K562 (cell line): ENCODE measurements around the gene DRAXIN. TPM values are rescaled to one million over a fixed set of nuclear protein-coding genes. Genes with fewer than 3 reads are reported as not detected.

Experiments used
- ADNP ChIP-seq: fragments of 200-800 bp; sonication (Bioruptor generic); IDR thresholded peaks from 2 replicates; pipeline ENCODE4 v1.6.1; 2016; ENCODE audit warnings: missing genetic modification characterization, missing compliant biosample characterization
- CBX1 ChIP-seq: sonication (generic); IDR thresholded peaks from 2 replicates; pipeline ENCODE4 v1.6.1; 2016; ENCODE audit warnings: antibody characterized with exemption, low read depth, mild to moderate bottlenecking
- E2F8 ChIP-seq: fragments of 450-650 bp; IDR thresholded peaks from 2 replicates; pipeline ENCODE4 v1.7.1; 2018; ENCODE audit warnings: mild to moderate bottlenecking, low read depth; ENCODE audit not compliant: partially characterized antibody
- ESRRB ChIP-seq: fragments of 250-450 bp; sonication (Bioruptor Pico); IDR thresholded peaks from 2 replicates; pipeline ENCODE4 v1.5.0; 2020; ENCODE audit warnings: mild to moderate bottlenecking, moderate library complexity, borderline replicate concordance
- FOXJ2 ChIP-seq: fragments of 200-800 bp; sonication (Bioruptor generic); IDR thresholded peaks from 2 replicates; pipeline ENCODE4 v1.6.1; 2016; ENCODE audit warnings: missing genetic modification characterization, missing compliant biosample characterization
- MCM2 ChIP-seq: fragments of 450-650 bp; IDR thresholded peaks from 2 replicates; pipeline ENCODE4 v1.6.1; 2017; ENCODE audit warnings: low read depth, mild to moderate bottlenecking
- MLX ChIP-seq, 2 experiments: fragments of 450-650 bp in 1 of 2; sonication (generic) in 1 of 2; formaldehyde crosslinking; conservative IDR thresholded peaks; 2 replicates each; pipeline versions ENCODE4 v1.4.0 to v1.8.1; 2020 to 2022; ENCODE audit warnings: mild to moderate bottlenecking in 1 of 2, missing genetic modification reagents in 1 of 2
- NONO ChIP-seq, 2 experiments: fragments of 200-400 bp in 1 of 2; fragments of 450-650 bp in 1 of 2; formaldehyde crosslinking in 1 of 2; IDR thresholded peaks; 2 replicates each; pipeline ENCODE4 v1.6.1; 2017; ENCODE audit warnings: low read depth in 2 of 2, mild to moderate bottlenecking in 2 of 2, moderate library complexity in 2 of 2, low read length in 1 of 2
- PHF20 ChIP-seq: fragments of 450-650 bp; IDR thresholded peaks from 2 replicates; pipeline ENCODE4 v1.6.1; 2018; ENCODE audit not compliant: partially characterized antibody
- PHF8 ChIP-seq: fragments of 200-600 bp; sonication (generic); IDR thresholded peaks from 2 replicates; pipeline ENCODE4 v1.6.1; 2012; ENCODE audit warnings: mixed run types, mild to moderate bottlenecking, inconsistent platforms, low read length, moderate library complexity, borderline replicate concordance
- RBM25 ChIP-seq: fragments of 200-400 bp; formaldehyde crosslinking; IDR thresholded peaks from 2 replicates; pipeline ENCODE4 v1.6.1; 2018; ENCODE audit warnings: low read length, low read depth, moderate library complexity; ENCODE audit not compliant: severe bottlenecking
- SIRT6 ChIP-seq: IDR thresholded peaks from one replicate; pipeline ENCODE4 v1.6.1; 2012; ENCODE audit warnings: low read depth, mild to moderate bottlenecking, control low read depth, inconsistent platforms, low read length, moderate library complexity
- TCF7L2 ChIP-seq: fragments of 150-350 bp; IDR thresholded peaks from 2 replicates; pipeline ENCODE4 v1.6.1; 2016; ENCODE audit warnings: low read depth, mild to moderate bottlenecking, low read length, moderate library complexity
- TEAD4 ChIP-seq, 2 experiments: sonication (generic) in 1 of 2; formaldehyde crosslinking in 1 of 2; IDR thresholded peaks; 2 replicates each; pipeline versions ENCODE4 v1.6.1 to v1.8.0; 2012 to 2022; ENCODE audit warnings: borderline replicate concordance in 1 of 2, inconsistent platforms in 1 of 2, low read length in 1 of 2, mild to moderate bottlenecking in 1 of 2, missing genetic modification reagents in 1 of 2
- ZNF639 ChIP-seq, 2 experiments: fragments of 200-800 bp in 1 of 2; sonication (Bioruptor generic) in 1 of 2; sonication (generic) in 1 of 2; formaldehyde crosslinking in 1 of 2; IDR thresholded peaks in 1 of 2; conservative IDR thresholded peaks in 1 of 2; 2 replicates each; pipeline versions ENCODE4 v1.5.0 to v1.6.1; 2016 to 2020; ENCODE audit warnings: missing compliant biosample characterization in 1 of 2, missing genetic modification characterization in 1 of 2, missing genetic modification reagents in 1 of 2
- ZNF717 ChIP-seq: fragments of 250-450 bp; sonication (Bioruptor Pico); IDR thresholded peaks from 2 replicates; pipeline ENCODE4 v1.5.0; 2021
- ZNF79 ChIP-seq: fragments of 250-450 bp; sonication (Bioruptor Pico); IDR thresholded peaks from 2 replicates; pipeline ENCODE4 v1.4.0; 2020; ENCODE audit warnings: low read depth, mild to moderate bottlenecking, moderate library complexity
- polyA plus RNA-seq, 8 experiments: library from polyadenylated mRNA; depleted of rRNA in 4 of 8; stranded (reverse) in 5 of 8; unstranded in 3 of 8; fragments of >200 nt; fragmentation: Nextera tagmentation in 2 of 8; fragmentation: Illumina TruSeq in 1 of 8; extraction: Ambion mirVana in 2 of 8; extraction: Trizol in 1 of 8; gene quantifications; 2 replicates each; pipeline versions ENCODE4 v1.2.1 to v1.2.3, GENCODE V29; 2011 to 2014; ENCODE audit warnings: inconsistent platforms in 1 of 8, missing spikeins in 1 of 8
- total RNA-seq, 7 experiments: library from RNA; depleted of rRNA in 6 of 7; stranded (reverse); fragments of >200 nt in 6 of 7; fragmentation: Illumina TruSeq in 2 of 7; extraction: Trizol in 2 of 7; gene quantifications; 2 replicates each; pipeline versions ENCODE4 v1.2.1 to v1.2.3, GENCODE V29; 2011 to 2021; ENCODE audit warnings: low replicate concordance in 1 of 7
- TF ChIP-seq, protein P1 (sequence below): fragments of 450-650 bp; formaldehyde crosslinking; IDR thresholded peaks from 2 replicates; pipeline ENCODE4 v1.4.0; 2022; ENCODE audit warnings: mild to moderate bottlenecking, moderate library complexity

Gene DRAXIN
- total and polyA plus RNA-seq, 9 of the 15 experiments (the other 6 are each of a cell fraction or from before 2014, with no cell fraction given): 0.01 to 0.04 (median 0.01) TPM; not detected in 6

GRCh38 chr1:11741482-11741881 is 50.0 kb downstream of the DRAXIN start (continued):
- TF ChIP-seq, protein P1, sequence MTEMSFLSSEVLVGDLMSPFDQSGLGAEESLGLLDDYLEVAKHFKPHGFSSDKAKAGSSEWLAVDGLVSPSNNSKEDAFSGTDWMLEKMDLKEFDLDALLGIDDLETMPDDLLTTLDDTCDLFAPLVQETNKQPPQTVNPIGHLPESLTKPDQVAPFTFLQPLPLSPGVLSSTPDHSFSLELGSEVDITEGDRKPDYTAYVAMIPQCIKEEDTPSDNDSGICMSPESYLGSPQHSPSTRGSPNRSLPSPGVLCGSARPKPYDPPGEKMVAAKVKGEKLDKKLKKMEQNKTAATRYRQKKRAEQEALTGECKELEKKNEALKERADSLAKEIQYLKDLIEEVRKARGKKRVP (CRISPR knock-in tag): no peak
- TF ChIP-seq ESRRB (CRISPR knock-in tag): no peak
- peak; percentile 96 for TF ChIP-seq RBM25
- no peak for TF ChIP-seq FOXJ2 (tag)
- no peak for TF ChIP-seq E2F8
- TF ChIP-seq MCM2: no peak
- TF ChIP-seq PHF20: peak; percentile 57
- TF ChIP-seq PHF8: no peak
- peak; percentile 87; the same call in 1 of the 2 replicates for TF ChIP-seq CBX1
- TF ChIP-seq ZNF717 (CRISPR knock-in tag): no peak
- no peak for TF ChIP-seq NONO (IDR thresholded peaks at IDR 0.05; ENCODE audit: low read depth in 2 of 2, low read length in 1 of 2)
- peak; percentile 99 for TF ChIP-seq ADNP (tag)
- no peak for TF ChIP-seq TEAD4 (IDR thresholded peaks at IDR 0.05; ENCODE audit: low read length)
- no peak for TF ChIP-seq TEAD4 (CRISPR knock-in tag; IDR thresholded peaks at IDR 0.05; ENCODE audit: borderline replicate concordance)
- no peak for TF ChIP-seq TCF7L2
- no peak for TF ChIP-seq SIRT6
- TF ChIP-seq MLX (CRISPR knock-in tag; conservative IDR thresholded peaks at IDR 0.05): no peak
- TF ChIP-seq ZNF639 (CRISPR knock-in tag; conservative IDR thresholded peaks at IDR 0.05 in 1 of 2, IDR thresholded peaks at IDR 0.05 in 1 of 2): no peak
- TF ChIP-seq ZNF79 (CRISPR knock-in tag): no peak
